ENCODE results near the gene RPP21. TPM values are rescaled to one million over a fixed set of nuclear protein-coding genes. Genes with fewer than 3 reads are reported as not detected.

RPP21 gene
- total RNA-seq, 1 donor from 2014 or later, result 152 TPM

- intact Hi-C loops (cut with DNase I), result no loop called here
- DNase-seq (ENCODE audit: extremely low spot score in 2 of 2), result no peak
- Histone ChIP-seq H3K36me3 (no peaks in the 10 kb centered on the region), H3K4me1 (no peaks in the 10 kb centered on the region), H3K27ac (no peak overlapping the region), H3K9me3 (no peaks in the 10 kb centered on the region), H3K4me3 (no peak overlapping the region), H3K27me3 (no peaks in the 10 kb centered on the region)
- TF ChIP-seq POLR2AphosphoS5 (IDR thresholded peaks at IDR 0.05; ENCODE audit: insufficient read depth in 1 of 2, low read depth in 1 of 2) (no peak), POLR2A (IDR thresholded peaks at IDR 0.05) (no peak)
- TF ChIP-seq, protein P1, sequence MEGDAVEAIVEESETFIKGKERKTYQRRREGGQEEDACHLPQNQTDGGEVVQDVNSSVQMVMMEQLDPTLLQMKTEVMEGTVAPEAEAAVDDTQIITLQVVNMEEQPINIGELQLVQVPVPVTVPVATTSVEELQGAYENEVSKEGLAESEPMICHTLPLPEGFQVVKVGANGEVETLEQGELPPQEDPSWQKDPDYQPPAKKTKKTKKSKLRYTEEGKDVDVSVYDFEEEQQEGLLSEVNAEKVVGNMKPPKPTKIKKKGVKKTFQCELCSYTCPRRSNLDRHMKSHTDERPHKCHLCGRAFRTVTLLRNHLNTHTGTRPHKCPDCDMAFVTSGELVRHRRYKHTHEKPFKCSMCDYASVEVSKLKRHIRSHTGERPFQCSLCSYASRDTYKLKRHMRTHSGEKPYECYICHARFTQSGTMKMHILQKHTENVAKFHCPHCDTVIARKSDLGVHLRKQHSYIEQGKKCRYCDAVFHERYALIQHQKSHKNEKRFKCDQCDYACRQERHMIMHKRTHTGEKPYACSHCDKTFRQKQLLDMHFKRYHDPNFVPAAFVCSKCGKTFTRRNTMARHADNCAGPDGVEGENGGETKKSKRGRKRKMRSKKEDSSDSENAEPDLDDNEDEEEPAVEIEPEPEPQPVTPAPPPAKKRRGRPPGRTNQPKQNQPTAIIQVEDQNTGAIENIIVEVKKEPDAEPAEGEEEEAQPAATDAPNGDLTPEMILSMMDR (IDR thresholded peaks at IDR 0.05), result no peak
Observed at GRCh38 chr6:30391240-30391639, 46.3 kb downstream of the RPP21 start.

DNA sequence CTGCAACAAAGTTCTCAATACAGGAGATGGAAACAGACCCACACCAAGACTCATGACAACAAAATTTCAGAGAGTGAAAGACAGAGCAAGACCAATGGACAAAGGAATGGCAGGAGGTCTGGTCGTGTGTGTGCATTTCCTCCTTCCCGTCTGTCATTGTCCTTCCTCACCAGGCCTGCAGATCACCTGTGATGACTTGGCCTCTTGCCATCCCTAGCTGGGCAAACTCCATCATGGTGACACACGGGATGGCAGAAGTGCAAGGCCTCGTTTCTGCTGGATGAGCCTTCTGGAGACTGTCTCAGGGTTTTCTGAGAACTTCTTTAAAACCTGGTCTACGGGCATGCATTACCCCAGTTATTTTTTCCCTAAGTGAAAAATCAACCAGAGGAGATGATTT lies 49.2 kb downstream of the RPP21 start:
- DNase-seq (ENCODE audit: extremely low spot score in 2 of 2), result no peak
- intact Hi-C loops (cut with DNase I), result no loop called here
- H3K9me3 ChIP-seq, result no peaks in the 10 kb centered on the region
- H3K36me3 ChIP-seq, result no peaks in the 10 kb centered on the region
- no peak overlapping the region for H3K27ac ChIP-seq
- TF ChIP-seq POLR2A (IDR thresholded peaks at IDR 0.05) (no peak), POLR2AphosphoS5 (IDR thresholded peaks at IDR 0.05; ENCODE audit: insufficient read depth in 1 of 2, low read depth in 1 of 2) (no peak)
- TF ChIP-seq, protein P1 (IDR thresholded peaks at IDR 0.05), result no peak
- no peaks in the 10 kb centered on the region for H3K27me3 ChIP-seq
- no peaks in the 10 kb centered on the region for H3K4me1 ChIP-seq
- no peak overlapping the region for H3K4me3 ChIP-seq

Small RNA genes lying within 50 kb of the gene (small RNA-seq; reads per million reads assigned to genes)
- gene HLA-N, result not detected

Other genes with a start within 250 kb of the RPP21 start
- not detected for gene TRIM31, start 232.1 kb upstream of the RPP21 start, total RNA-seq
- gene TRIM40, start 209.0 kb upstream of the RPP21 start, total RNA-seq, result not detected
- not detected for gene TRIM10, start 183.9 kb upstream of the RPP21 start, total RNA-seq
- not detected for gene TRIM15, start 181.6 kb upstream of the RPP21 start, total RNA-seq
- gene TRIM26, start 131.8 kb upstream of the RPP21 start, total RNA-seq, result 35.4 TPM
- 10.1 TPM for gene TRIM39, start 18.2 kb upstream of the RPP21 start, total RNA-seq
- 618 TPM for gene HLA-E, start 144.4 kb downstream of the RPP21 start, total RNA-seq
- gene GNL1, start 211.3 kb downstream of the RPP21 start, total RNA-seq, result 24.1 TPM
- 5.9 TPM for gene PRR3, start 212.1 kb downstream of the RPP21 start, total RNA-seq
- gene ABCF1, start 226.3 kb downstream of the RPP21 start, total RNA-seq, result 29.5 TPM